Peyer's patch (tissue), 4 donors: ENCODE results near the gene KEL. TPM values are rescaled to one million over a fixed set of nuclear protein-coding genes. Genes with fewer than 3 reads are reported as not detected.

Experiments
- DNase-seq, 3 donors: peaks; one replicate each; pipeline ENCODE4 v3.0.0-alpha.2; 2017 to 2019
- H3K27ac ChIP-seq, 4 donors: fragments of 200-600 bp; sonication (generic); one replicate each; pipeline ENCODE4 v1.5.1; 2016 to 2019
- H3K27me3 ChIP-seq, 2 donors: fragments of 200-600 bp; sonication (generic); one replicate each; pipeline ENCODE4 v1.5.1; 2019
- H3K36me3 ChIP-seq, 3 donors: fragments of 200-600 bp; sonication (generic); one replicate each; pipeline ENCODE4 v1.5.1; 2016 to 2019
- H3K4me1 ChIP-seq, 4 donors: fragments of 200-600 bp; sonication (generic); one replicate each; pipeline ENCODE4 v1.5.1; 2016 to 2019
- H3K4me3 ChIP-seq, 4 donors: fragments of 200-600 bp; sonication (generic); 1 replicate in 3 of 4; 2 replicates in 1 of 4; pipeline ENCODE4 v1.5.1; 2016 to 2019; ENCODE audit warnings: mild to moderate bottlenecking in 1 of 4
- H3K9me3 ChIP-seq, 4 donors: fragments of 200-600 bp; sonication (generic); one replicate each; pipeline ENCODE4 v1.5.1; 2016 to 2019; ENCODE audit warnings: mild to moderate bottlenecking in 1 of 4
- CTCF ChIP-seq, 6 experiments: fragments of 450-650 bp in 4 of 6; fragments of 200-600 bp in 2 of 6; sonication (generic) in 1 of 6; IDR thresholded peaks; one replicate each; pipeline ENCODE4 v1.5.1; 2017 to 2019; ENCODE audit warnings: antibody characterized with exemption in 6 of 6, mild to moderate bottlenecking in 3 of 6, moderate library complexity in 1 of 6
- POLR2A ChIP-seq, 2 donors: fragments of 450-650 bp; IDR thresholded peaks; one replicate each; pipeline ENCODE4 v1.5.1; 2017; ENCODE audit warnings: antibody characterized with exemption in 2 of 2, mild to moderate bottlenecking in 2 of 2, moderate library complexity in 2 of 2
- total RNA-seq, 4 donors: library from RNA; depleted of rRNA; stranded (reverse); fragments of >200 nt; gene quantifications; one replicate each; pipeline ENCODE4 v1.1.0, GENCODE V29; 2016

The KEL gene
- total RNA-seq, 4 donors from 2014 or later, result not detected

DNA sequence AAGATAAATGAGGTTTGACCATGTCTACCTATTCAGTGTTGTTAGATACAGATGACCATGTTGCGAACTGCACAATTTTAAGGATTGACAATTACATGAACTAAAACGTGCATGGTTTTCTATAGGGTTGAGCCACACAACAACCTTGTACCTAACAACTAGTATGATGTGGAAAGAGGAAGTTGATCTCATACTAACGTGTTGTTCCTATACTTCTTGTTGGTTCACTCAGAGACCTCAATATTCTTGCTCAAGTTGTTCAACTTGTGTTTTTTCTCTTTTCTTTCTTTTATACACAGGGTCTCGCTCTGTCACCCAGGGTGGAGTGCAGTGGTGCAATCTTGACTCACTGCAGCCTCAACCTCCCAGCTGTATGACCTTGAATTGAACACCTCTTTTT is 6.1 kb upstream of the KEL start:
- no peak for DNase-seq
- Histone ChIP-seq H3K27me3 (no peaks in the 10 kb centered on the region), H3K9me3 (no peaks in the 10 kb centered on the region), H3K4me1 (no peaks in the 10 kb centered on the region), H3K4me3 (no peak overlapping the region), H3K36me3 (no peaks in the 10 kb centered on the region), H3K27ac (no peak overlapping the region)
- no peak for TF ChIP-seq POLR2A (IDR thresholded peaks at IDR 0.05)
- TF ChIP-seq CTCF (IDR thresholded peaks at IDR 0.05), result no peak

- Histone ChIP-seq H3K27me3 (no peaks in the 10 kb centered on the region), H3K27ac (no peak overlapping the region), H3K36me3 (no peaks in the 10 kb centered on the region), H3K4me1 (no peaks in the 10 kb centered on the region), H3K4me3 (no peak overlapping the region), H3K9me3 (no peaks in the 10 kb centered on the region)
- TF ChIP-seq CTCF (IDR thresholded peaks at IDR 0.05), result no peak
- TF ChIP-seq POLR2A (IDR thresholded peaks at IDR 0.05), result no peak
- no peak for DNase-seq
Observed at GRCh38 chr7:142964502-142965246, 2.5 kb upstream of the KEL start.

DNA sequence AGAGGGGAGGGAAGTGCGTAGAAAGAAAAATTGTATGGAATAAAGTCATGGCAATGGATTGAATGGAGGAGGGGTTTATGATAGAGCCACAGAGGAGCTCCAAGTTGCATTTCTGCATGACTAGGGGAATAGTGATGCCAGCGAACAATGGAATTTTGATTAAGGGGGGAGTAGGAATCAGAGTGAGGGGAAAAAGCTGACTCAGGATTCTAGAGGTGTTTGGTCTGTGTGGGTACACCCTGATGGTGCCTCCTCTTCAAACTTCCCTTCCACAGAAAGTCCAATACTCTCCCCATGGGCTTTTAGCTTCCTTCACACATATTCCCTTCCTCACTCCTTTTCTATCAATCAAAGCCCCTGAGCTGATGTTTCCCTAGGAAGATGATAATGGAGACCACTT is 1.8 kb upstream of the KEL start:
- H3K27ac ChIP-seq, result no peak overlapping the region
- TF ChIP-seq CTCF (IDR thresholded peaks at IDR 0.05), result no peak
- H3K4me1 ChIP-seq, result no peaks in the 10 kb centered on the region
- H3K9me3 ChIP-seq, result no peaks in the 10 kb centered on the region
- no peaks in the 10 kb centered on the region for H3K36me3 ChIP-seq
- no peak for DNase-seq
- H3K4me3 ChIP-seq, result no peak overlapping the region
- H3K27me3 ChIP-seq, result no peaks in the 10 kb centered on the region

GRCh38 chr7:142962991-142963390 is 828 bp upstream of the KEL start:
- Histone ChIP-seq H3K27me3 (no peaks in the 10 kb centered on the region), H3K4me3 (no peak overlapping the region), H3K36me3 (no peaks in the 10 kb centered on the region), H3K9me3 (no peaks in the 10 kb centered on the region), H3K4me1 (no peaks in the 10 kb centered on the region), H3K27ac (no peak overlapping the region)
- TF ChIP-seq CTCF (IDR thresholded peaks at IDR 0.05), result no peak
- TF ChIP-seq POLR2A (IDR thresholded peaks at IDR 0.05), result no peak
- DNase-seq, result no peak

DNA sequence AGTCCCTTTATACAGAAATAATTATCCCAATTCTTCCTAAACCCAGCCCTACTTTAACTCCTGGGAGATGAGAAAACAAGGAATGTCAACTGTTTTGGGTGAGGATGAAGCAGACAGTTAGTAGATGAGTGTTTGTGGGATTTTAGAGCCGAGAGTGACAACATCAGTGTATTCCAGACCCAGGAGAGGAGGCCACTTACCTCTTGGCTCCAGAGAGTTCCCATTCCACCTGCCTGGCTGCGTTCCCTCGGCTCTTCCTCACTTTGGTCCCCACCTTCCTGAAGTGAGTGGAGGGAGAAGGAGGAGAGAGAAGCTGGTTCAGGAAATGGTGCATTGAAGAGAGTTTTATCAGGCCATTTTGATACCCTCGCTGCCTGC is 579 bp downstream of the KEL start:
- no peaks in the 10 kb centered on the region for H3K36me3 ChIP-seq
- no peaks in the 10 kb centered on the region for H3K4me1 ChIP-seq
- no peak overlapping the region for H3K27ac ChIP-seq
- TF ChIP-seq POLR2A (IDR thresholded peaks at IDR 0.05), result no peak
- no peak for TF ChIP-seq CTCF (IDR thresholded peaks at IDR 0.05)
- H3K9me3 ChIP-seq, result no peaks in the 10 kb centered on the region
- H3K4me3 ChIP-seq, result no peak overlapping the region
- no peaks in the 10 kb centered on the region for H3K27me3 ChIP-seq
- no peak for DNase-seq
